Keratinocyte (primary cell): ENCODE measurements around the gene TNPO1. TPM values are rescaled to one million over a fixed set of nuclear protein-coding genes. Genes with fewer than 3 reads are reported as not detected.

ENCODE experiments used
- DNase-seq: peaks from one replicate; pipeline ENCODE4 v3.0.0-alpha.2; 2011; ENCODE audit warnings: low read depth, missing footprints, low spot score
- FAIRE-seq: peaks from 2 replicates; lab custom pipeline; 2011; peaks lifted over from hg19 to GRCh38; lab: Jason Lieb, UNC
- H2AFZ ChIP-seq: 2 replicates; pipeline ENCODE4 v1.6.0; 2012; ENCODE audit warnings: low read length, control low read depth, inconsistent platforms; ENCODE audit not compliant: control insufficient read depth
- H3K27ac ChIP-seq: 2 replicates; pipeline ENCODE4 v1.5.1; 2011; ENCODE audit warnings: low read length; ENCODE audit not compliant: control insufficient read depth, insufficient read depth
- H3K27me3 ChIP-seq: 3 replicates; pipeline ENCODE4 v1.6.0; 2011; ENCODE audit warnings: low read length; ENCODE audit not compliant: control insufficient read depth, insufficient read depth; ENCODE audit errors: extremely low read depth
- H3K36me3 ChIP-seq, 2 experiments: 2 replicates in 1 of 2; 3 replicates in 1 of 2; pipeline ENCODE4 v1.5.1; 2011; ENCODE audit warnings: low read length in 2 of 2, mild to moderate bottlenecking in 1 of 2; ENCODE audit not compliant: control insufficient read depth in 2 of 2, insufficient read depth in 2 of 2; ENCODE audit errors: extremely low read depth in 1 of 2
- H3K4me1 ChIP-seq: 3 replicates; pipeline ENCODE4 v1.5.1; 2011; ENCODE audit warnings: low read length; ENCODE audit not compliant: control insufficient read depth, insufficient read depth; ENCODE audit errors: extremely low read depth
- H3K4me2 ChIP-seq: 3 replicates; pipeline ENCODE4 v1.6.0; 2011; ENCODE audit warnings: low read depth, low read length; ENCODE audit not compliant: control insufficient read depth, insufficient read depth; ENCODE audit errors: extremely low read depth
- H3K4me3 ChIP-seq, 3 experiments: fragments of 200-600 bp in 1 of 3; sonication (generic) in 1 of 3; 2 replicates in 2 of 3; 3 replicates in 1 of 3; pipeline ENCODE4 v1.5.1; 2011 to 2016; ENCODE audit warnings: low read length in 3 of 3, mild to moderate bottlenecking in 3 of 3, control low read depth in 2 of 3, inconsistent platforms in 1 of 3, low read depth in 1 of 3, mixed read lengths in 1 of 3, mixed run types in 1 of 3, moderate library complexity in 1 of 3; ENCODE audit not compliant: control insufficient read depth in 2 of 3, insufficient read depth in 2 of 3; ENCODE audit errors: extremely low read depth in 1 of 3
- H3K79me2 ChIP-seq: 2 replicates; pipeline ENCODE4 v1.6.0; 2012; ENCODE audit warnings: low read length; ENCODE audit not compliant: control insufficient read depth, insufficient read depth
- H3K9ac ChIP-seq: 3 replicates; pipeline ENCODE4 v1.6.0; 2011; ENCODE audit warnings: low read length; ENCODE audit not compliant: control insufficient read depth, insufficient read depth; ENCODE audit errors: extremely low read depth
- H3K9me1 ChIP-seq: 3 replicates; pipeline ENCODE4 v1.6.0; 2011; ENCODE audit warnings: low read length; ENCODE audit not compliant: control insufficient read depth, insufficient read depth; ENCODE audit errors: extremely low read depth
- H3K9me3 ChIP-seq: 2 replicates; pipeline ENCODE4 v1.5.1; 2012; ENCODE audit warnings: low read depth, low read length; ENCODE audit not compliant: control insufficient read depth
- H4K20me1 ChIP-seq: 3 replicates; pipeline ENCODE4 v1.6.0; 2011; ENCODE audit warnings: low read length; ENCODE audit not compliant: control insufficient read depth, insufficient read depth; ENCODE audit errors: extremely low read depth
- CTCF ChIP-seq, 3 experiments: IDR thresholded peaks in 1 of 3; conservative IDR thresholded peaks in 1 of 3; optimal IDR thresholded peaks in 1 of 3; 2 replicates in 2 of 3; 3 replicates in 1 of 3; pipeline versions ENCODE3 to v1.5.1; 2011; ENCODE audit warnings: low read length in 3 of 3, mild to moderate bottlenecking in 3 of 3, moderate library complexity in 2 of 3, control low read depth in 1 of 3, inconsistent platforms in 1 of 3; ENCODE audit not compliant: insufficient read depth in 2 of 3; ENCODE audit errors: extremely low read depth in 1 of 3
- EZH2 ChIP-seq: IDR thresholded peaks from one replicate; pipeline ENCODE4 v1.6.1; 2012; ENCODE audit warnings: inconsistent platforms, mild to moderate bottlenecking, low read length, moderate library complexity
- dilution Hi-C: fragments of 300-500 bp; cut with MboI; formaldehyde crosslinking; loops from one replicate; pipeline ENCODE4 v1.7.0; 2020; ENCODE audit warnings: low sequenced_read_pairs; ENCODE audit not compliant: extremely low pct_ligation_motif_present
- polyA plus RNA-seq, 5 experiments: library from polyadenylated mRNA; depleted of rRNA in 3 of 5; stranded (reverse) in 3 of 5; stranded (forward) in 1 of 5; unstranded in 1 of 5; fragments of >200 nt; gene quantifications; 1 replicate in 1 of 5; 2 replicates in 3 of 5; 3 replicates in 1 of 5; pipeline versions ENCODE4 v1.2.1 to v1.2.3, GENCODE V29; 2011 to 2012; ENCODE audit warnings: missing spikeins in 2 of 5, low read depth in 1 of 5, low replicate concordance in 1 of 5

Gene TNPO1
- polyA plus RNA-seq, 1 donor (not counting 4 experiments of a cell fraction or from before 2014, with no cell fraction given) = 123 TPM

GRCh38 chr5:72814864-72815263 is 1.6 kb upstream of the TNPO1 start:
- no peak overlapping the region for H3K27ac ChIP-seq
- no peak overlapping the region for H3K4me3 ChIP-seq

GRCh38 chr5:72815580-72816283 is 729 bp upstream of the TNPO1 start:
- peak overlapping the region; percentile 83 to 86 (median 84) for H3K4me3 ChIP-seq
- TF ChIP-seq EZH2 (no peak), CTCF (optimal IDR thresholded peaks at IDR 0.05 in 1 of 3, IDR thresholded peaks at IDR 0.05 in 1 of 3, conservative IDR thresholded peaks at IDR 0.05 in 1 of 3; ENCODE audit: extremely low read depth in 1 of 3, insufficient read depth in 2 of 3, low read length in 3 of 3) (no peak)
- H3K9ac ChIP-seq = peak overlapping the region; percentile 95
- H3K27me3 ChIP-seq = no peaks in the 10 kb centered on the region
- no peaks in the 10 kb centered on the region for H4K20me1 ChIP-seq
- dilution Hi-C loops = no loop called here
- H3K79me2 ChIP-seq = peaks cover 38% of the 10 kb centered on the region
- no peaks in the 10 kb centered on the region for H3K9me3 ChIP-seq
- peak overlapping the region; percentile 97 for H2AFZ ChIP-seq
- H3K9me1 ChIP-seq = no peaks in the 10 kb centered on the region
- no peaks in the 10 kb centered on the region for H3K36me3 ChIP-seq
- peak overlapping the region; percentile 90 for H3K27ac ChIP-seq
- DNase-seq = no peak
- no peak for FAIRE-seq
- peaks cover 18% of the 10 kb centered on the region for H3K4me1 ChIP-seq
- peak overlapping the region; percentile 99 for H3K4me2 ChIP-seq

More at GRCh38 chr5:72814864-72815263, 1.6 kb upstream of the TNPO1 start:
- Histone ChIP-seq H3K9me3 (no peaks in the 10 kb centered on the region), H3K9ac (no peak overlapping the region), H3K27me3 (no peaks in the 10 kb centered on the region), H4K20me1 (no peaks in the 10 kb centered on the region), H3K4me2 (no peak overlapping the region), H3K4me1 (peaks cover 18% of the 10 kb centered on the region), H3K36me3 (no peaks in the 10 kb centered on the region), H3K9me1 (no peaks in the 10 kb centered on the region), H2AFZ (no peak overlapping the region), H3K79me2 (peaks cover 29% of the 10 kb centered on the region)
- FAIRE-seq = no peak
- DNase-seq = no peak
- no peak for TF ChIP-seq CTCF (optimal IDR thresholded peaks at IDR 0.05 in 1 of 3, IDR thresholded peaks at IDR 0.05 in 1 of 3, conservative IDR thresholded peaks at IDR 0.05 in 1 of 3; ENCODE audit: extremely low read depth in 1 of 3, insufficient read depth in 2 of 3, low read length in 3 of 3)
- no peak for TF ChIP-seq EZH2
- dilution Hi-C loops = no loop called here
